ENCODE results near the gene CFD.
"Not testable (repeated sequence)": the region's sequence is repeated elsewhere in the genome, so short reads cannot be mapped to it uniquely, and the experiment has no call there.

Gene CFD

DNA sequence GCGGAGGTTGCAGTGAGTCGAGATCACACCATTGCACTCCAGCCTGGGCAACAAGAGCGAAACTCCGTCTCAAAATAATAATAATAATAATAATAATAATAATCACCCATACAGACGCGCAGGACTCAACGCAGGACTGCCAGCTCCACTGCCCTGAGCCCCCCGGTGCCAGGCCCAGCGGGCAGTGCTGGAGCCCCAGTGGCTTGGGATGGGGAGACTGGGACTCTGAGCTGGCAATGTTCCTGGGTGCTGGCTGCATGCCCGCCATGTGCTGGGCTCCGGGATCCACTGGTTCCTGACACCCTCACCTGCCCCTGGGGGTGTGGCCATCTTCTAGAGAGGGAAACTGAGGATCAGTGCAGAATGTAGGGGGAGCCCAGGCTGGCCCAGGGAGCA lies 32.2 kb upstream of the CFD start:
- DNase-seq, result no peak

DNA sequence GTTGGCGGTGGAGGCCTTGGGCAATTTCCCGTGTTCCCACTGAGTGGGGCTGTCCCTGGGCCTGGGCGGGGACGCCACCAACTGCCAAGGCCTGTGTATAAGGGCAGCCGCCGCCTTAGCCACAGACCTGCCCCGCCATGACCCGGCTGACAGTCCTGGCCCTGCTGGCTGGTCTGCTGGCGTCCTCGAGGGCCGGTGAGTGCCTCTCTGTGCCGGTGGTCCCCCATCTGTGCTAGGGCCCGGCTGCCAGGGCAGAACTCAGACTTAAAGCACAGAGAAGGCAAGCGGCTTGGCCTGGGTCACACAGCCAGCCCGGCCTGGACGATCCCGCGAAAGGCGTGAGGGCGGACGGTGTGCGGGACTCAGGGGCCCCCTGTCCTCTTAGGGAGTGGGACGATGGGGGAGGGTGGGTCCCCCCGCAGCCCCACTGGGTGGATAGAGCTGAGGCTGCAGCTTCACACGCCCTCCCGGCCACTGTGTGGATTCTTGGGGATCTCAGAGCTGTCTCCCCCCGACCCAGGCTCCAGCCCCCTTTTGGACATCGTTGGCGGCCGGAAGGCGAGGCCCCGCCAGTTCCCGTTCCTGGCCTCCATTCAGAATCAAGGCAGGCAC lies 31.6 kb upstream of the CFD start, which contains the start of gene AZU1:
Gene AZU1, plus strand, starts transcription at position 128 of the 612 bp plus-strand sequence. Its CDS starts 10 bp downstream, at position 138.
- DNase-seq, result peak; percentile 79

- no peak for DNase-seq
Observed at GRCh38 chr19:829129-829758, 30.2 kb upstream of the CFD start.

DNA sequence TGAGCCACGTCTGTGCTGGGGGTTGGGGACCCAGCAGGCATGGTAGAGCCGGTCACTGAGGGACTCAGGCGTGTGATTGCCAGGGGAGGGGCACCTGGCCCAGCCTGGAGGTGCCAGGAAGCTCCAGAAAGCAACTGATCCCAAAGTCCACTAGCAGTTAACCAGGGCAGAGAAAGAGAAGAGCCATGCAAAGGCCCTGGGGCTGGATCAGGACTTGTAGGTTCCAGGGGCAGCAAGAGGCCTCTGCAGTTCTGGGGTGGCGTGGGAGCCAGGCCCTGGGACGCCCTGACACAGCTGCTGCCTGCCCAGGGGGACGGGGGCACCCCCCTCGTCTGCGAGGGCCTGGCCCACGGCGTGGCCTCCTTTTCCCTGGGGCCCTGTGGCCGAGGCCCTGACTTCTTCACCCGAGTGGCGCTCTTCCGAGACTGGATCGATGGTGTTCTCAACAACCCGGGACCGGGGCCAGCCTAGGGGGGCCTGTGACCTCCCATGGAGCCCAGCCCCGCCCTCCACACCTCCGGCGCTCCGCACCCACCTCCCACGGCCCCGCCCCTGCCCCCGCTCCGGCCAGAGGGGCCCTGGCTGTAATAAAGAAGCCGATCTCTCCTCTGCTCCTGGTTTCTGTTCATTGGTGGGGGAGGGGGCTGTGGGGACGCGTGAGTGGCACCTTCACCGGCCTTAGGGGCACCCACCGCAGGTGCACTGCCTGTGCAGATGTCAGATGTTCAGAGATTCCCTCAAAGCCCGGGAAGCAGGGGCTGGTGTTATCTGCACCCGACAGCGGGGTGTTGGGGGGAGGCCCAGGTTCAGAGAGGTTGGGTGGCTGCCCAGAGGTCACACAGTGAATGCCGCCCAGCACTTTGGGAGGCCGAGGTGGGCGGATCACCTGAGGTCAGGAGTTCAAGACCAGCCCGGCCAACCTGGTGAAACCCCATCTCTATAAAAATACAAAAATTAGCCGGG lies 27.8 kb upstream of the CFD start:
- DNase-seq, result no peak

DNA sequence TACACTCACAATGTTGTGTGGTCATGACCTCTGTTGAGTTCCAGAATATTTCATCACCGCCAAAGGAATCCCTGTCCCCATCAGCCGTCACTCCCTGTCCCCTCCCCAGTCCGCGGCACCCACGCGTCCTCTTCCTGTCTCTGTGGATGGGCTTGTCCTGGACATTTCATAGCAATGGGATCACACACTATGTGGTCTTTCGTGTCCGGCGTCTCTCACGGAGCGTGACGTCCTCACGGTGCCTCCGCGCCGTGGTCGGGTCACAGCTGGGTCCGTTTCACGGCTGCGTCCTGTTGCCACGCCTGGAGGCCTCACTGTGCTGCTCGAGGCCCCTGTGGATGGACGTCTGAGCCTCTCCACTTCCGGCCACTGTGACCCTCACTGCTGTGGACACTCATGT lies 25.2 kb upstream of the CFD start:
- no peak for DNase-seq

DNA sequence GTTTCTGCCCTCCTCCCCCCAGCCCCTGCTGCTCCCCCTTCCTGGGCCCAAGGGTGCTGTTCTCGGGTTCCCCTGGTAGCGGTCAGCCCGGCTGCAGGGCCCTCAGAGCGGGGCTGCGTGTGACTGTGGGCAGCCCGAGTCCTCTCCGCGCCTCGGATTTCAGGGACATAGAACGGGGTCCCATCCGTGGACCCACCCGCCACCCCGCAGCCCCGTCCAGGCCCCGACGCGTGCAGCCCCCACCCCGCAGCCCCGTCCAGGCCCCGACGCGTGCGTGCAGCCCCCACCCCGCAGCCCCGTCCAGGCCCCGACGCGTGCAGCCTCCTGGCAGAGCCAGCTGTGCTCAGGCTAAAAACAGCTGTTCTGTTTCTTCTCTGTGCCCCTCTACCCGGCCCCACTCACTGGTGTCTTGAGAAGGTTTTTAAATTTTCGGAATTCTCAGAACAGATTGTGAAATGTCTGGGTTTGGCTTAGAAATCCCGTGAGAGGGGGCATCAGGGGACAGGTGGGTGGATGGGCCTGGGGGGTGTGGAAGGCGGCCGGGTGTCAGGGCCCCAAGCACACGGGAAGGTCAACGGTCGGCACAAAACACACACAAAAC lies 24.2 kb upstream of the CFD start:
- no peak for DNase-seq

DNA sequence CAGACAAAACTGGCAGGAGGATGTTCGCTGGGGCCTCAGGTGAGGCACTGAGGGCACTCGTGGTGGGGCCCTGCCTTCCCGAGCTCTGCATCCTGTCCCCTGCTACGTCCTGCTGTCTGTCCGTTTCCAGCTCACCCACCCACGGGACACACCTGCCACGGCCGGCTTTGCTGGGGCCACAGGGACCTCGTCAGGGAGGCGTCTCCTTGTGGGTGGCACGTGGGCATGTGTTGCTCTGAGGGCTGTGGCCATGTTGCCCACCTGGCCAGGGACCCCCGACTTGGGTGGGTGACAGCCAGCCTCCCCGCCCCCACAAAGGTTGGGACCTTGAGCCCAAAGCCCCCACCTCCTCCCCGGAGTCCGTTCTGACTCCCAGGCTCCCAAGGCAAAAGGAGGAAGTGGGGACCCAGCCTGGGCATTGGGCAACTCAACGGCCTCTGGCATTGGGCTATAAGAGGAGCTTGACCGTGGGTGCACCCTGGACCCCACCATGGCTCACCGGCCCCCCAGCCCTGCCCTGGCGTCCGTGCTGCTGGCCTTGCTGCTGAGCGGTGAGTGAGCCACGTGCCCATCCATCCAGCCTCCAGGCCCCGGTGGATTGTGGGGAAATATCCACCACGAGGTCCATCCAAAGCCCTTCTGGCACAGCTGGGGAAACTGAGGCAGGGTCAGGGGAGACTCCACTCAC lies 18.8 kb upstream of the CFD start, which contains the start of gene PRTN3:
Gene PRTN3, plus strand, starts transcription at position 481 of the 688 bp plus-strand sequence. Its CDS starts 10 bp downstream, at position 491.
- DNase-seq, result peak; percentile 53

DNA sequence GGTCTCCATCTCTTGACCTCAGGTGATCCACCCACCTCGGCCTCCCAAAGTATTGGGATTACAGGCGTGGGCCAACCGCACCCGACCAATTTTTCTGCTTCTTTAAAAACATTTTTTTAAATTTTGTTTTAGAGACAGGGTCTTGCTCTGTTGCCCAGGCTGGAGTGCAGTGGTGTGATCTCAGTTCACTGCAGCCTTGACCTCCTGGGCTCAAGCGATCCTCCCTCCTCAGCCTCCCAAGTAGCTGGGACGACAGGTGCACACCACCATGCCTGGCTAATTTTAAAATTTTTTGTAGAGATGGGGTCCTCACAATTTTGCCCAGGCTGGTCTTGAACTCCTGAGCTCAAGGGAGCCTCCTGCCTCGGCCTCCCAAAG lies 16.7 kb upstream of the CFD start:
- not testable (repeated sequence) for DNase-seq

DNA sequence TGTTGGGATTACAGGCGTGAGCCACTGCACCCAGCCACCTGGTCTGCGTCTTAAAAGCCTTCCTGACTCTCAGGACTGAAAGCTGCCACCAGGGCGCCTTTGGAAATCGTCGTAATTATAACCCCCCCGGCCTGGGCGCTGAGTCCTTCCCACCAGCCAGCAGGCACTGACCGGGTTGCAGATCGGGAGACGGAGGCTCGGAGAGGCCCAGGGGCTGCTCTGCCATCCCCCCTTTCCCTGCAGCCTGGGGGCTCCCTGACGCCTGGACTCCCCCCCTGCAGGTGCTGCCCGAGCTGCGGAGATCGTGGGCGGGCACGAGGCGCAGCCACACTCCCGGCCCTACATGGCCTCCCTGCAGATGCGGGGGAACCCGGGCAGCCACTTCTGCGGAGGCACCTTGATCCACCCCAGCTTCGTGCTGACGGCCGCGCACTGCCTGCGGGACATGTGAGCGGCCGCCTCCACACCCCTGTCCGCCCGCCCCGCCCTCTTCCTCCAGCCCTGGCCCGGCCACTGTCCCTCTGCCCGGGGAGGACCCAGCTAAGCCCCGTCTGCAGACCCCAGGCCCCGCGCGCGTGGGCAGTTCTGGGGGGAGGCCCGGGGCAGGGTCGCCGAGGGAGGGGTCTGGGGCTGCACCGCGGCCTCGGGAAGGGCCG lies 16.2 kb upstream of the CFD start:
- no peak for DNase-seq

- no peak for DNase-seq
Observed at GRCh38 chr19:843836-844545, 15.5 kb upstream of the CFD start.

GRCh38 chr19:844546-844971 lies 14.9 kb upstream of the CFD start:
- peak; percentile 43 for DNase-seq

DNA sequence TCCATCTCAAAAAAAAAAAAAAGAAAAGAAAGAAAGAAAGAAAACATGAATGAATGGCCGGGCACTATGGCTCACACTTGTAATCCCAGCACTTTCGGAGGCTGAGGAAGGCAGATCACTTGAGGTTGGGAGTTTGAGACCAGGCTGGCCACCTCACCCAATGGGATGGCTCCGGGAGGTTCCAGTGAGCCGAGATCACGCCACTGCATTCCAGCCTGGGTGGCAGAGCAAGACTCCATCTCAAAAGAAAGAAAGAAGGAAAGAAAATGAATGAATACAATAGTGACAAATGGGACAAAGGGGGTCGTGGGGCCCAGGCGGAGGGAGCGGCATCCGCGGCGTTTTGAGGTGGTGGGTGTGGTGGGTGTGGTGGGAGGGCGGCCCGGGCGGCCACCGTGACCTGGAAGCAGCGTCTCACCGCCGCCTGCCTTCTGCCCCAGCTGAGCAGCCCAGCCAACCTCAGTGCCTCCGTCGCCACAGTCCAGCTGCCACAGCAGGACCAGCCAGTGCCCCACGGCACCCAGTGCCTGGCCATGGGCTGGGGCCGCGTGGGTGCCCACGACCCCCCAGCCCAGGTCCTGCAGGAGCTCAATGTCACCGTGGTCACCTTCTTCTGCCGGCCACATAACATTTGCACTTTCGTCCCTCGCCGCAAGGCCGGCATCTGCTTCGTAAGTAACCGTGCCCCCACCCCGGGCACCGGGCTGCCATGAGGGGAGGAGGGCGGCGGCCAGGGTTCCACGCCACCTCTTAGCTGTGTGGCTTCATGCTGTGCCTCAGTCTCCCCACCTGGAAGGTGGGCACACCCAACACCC lies 13.6 kb upstream of the CFD start:
- no peak for DNase-seq

DNA sequence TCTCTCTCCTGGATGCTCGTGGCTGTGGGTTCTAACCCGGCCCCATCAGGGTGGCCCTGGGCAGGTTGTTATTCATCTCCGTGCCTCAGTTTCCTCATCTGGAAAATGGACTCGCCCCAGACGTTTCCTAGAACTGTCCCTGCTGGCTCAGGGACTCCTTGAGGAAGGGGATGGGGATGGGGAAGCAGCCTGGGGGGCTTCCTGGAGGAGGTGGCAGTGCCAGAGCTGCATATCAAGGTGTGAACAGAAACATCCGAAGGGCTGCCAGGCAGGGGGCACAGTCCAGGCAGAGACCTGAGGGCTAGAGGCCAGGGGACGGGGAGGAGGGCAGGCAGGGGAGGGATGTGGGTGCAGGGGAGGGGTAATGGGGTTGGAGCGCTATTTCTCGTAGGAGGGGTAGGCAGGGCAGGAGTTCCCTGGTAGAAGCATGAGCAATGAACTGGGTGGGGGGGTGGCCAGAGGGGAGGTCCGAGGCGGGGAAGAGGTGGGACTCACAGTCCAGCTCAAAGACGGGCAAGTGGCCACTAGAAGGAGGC lies 11.0 kb upstream of the CFD start:
- DNase-seq, result no peak

DNA sequence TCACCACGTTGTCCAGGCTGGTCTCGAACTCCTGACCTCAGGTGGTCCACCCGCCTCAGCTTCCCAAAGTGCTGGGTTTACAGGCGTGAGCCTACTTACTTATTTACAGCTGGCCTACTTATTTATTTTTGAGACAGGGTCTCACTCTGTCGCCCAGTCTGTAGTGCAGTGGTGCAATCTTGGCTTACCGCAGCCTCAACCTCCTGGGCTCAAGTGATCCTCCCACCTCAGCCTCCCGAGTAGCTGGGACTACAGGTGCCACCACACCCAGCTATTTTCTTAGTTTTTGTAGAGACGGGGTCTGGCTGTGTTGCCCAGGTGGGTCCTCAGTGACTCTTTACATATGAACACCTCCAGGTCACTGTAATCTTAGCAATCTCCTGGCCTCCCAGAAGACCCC lies 10.3 kb upstream of the CFD start:
- not testable (repeated sequence) for DNase-seq

DNA sequence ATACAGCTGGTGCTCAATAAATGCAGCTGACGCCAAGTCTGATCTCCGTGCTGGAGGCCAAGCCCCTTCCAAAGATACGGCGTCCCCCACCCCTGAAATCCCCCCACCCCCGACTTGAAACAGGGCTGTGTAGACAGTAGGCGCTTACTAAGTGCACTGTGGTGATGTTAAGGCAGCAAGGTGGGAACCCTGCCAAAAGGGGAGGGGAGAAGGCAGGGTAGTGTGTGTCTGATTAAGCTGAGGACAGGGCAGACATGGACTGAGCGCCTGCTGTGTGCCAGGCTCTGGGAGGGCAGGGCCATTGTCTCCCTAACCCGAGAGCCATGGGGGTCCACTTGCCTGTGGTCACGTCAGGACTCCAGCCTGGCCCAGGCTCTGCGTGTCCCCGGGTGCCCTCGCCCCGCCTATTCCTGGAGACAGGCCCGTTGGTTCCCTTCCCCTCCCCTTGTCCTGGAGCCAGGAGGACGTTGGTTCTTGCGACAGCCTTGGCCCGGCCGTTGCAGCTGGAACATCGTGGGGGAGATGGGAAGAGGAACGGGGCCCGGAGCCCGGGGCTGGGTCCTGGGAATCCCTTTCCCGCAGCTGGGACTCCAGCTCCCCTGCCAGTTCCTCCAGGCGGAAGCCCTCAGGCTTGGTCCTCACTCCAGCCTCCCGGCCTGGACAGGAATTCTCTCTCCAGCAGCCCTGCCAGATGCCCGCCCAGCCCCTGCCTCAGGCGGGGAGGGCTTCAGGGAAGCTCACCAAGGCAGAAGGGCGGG lies 9.1 kb upstream of the CFD start:
- peak; percentile 65 for DNase-seq

DNA sequence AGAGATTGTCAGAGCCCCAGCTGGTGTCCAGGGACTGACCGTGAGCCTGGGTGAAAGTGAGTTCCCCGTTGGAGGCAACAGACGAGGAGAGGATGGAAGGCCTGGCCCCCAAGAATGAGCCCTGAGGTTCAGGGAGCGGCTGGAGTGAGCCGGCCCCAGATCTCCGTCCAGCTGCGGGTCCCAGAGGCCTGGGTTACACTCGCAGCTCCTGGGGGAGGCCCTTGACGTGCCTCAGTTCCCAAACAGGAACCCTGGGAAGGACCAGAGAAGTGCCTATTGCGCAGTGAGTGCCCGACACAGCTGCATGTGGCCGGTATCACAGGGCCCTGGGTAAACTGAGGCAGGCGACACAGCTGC lies 8.5 kb upstream of the CFD start:
- no peak for DNase-seq

- DNase-seq, result peak; percentile 45
Observed at GRCh38 chr19:852136-853013, 7.1 kb upstream of the CFD start, which contains the start of gene ELANE. TSS of gene ELANE (plus strand) at chr19:852303. CDS start at chr19:852329, 26 bp downstream.

DNA sequence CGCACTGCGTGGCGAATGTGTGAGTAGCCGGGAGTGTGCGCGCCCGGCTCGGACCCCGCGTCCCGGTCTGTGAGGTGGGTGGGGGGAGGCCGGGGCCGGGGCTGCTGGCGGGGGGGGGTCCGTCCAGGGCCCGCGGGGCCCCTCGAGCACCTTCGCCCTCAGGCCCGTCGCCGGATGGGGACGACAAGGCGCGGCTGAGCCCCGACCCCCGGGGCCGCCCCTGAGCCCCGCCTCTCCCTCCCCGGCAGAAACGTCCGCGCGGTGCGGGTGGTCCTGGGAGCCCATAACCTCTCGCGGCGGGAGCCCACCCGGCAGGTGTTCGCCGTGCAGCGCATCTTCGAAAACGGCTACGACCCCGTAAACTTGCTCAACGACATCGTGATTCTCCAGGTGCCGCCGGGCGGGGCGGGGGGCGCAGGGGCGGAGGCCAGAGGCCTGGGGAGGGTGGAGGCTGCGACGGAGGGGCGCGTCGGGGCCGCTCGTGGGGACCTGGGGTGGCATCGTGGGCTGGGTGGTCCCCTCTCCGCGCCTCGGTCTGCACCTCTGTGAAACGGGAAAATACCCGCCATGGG lies 6.4 kb upstream of the CFD start:
- DNase-seq, result no peak
